DOHH2 (cell line): Measurements from ENCODE around the gene JUND.

Source experiments
- CTCF ChIP-seq: fragments of 200-600 bp; sonication (generic); IDR thresholded peaks from one replicate; pipeline ENCODE4 v1.5.1; 2014; ENCODE audit warnings: antibody characterized with exemption, mild to moderate bottlenecking, low read depth, low read length; ENCODE audit not compliant: poor library complexity, severe bottlenecking
- EZH2phosphoT487 ChIP-seq: fragments of 200-600 bp; sonication (generic); IDR thresholded peaks from 2 replicates; pipeline ENCODE4 v1.6.1; 2017; ENCODE audit warnings: borderline replicate concordance, mild to moderate bottlenecking, antibody characterized with exemption, low read length, moderate library complexity, mixed read lengths

- TF ChIP-seq CTCF (peak; percentile 55), EZH2phosphoT487 (no peak)
Measured at GRCh38 chr19:18278521-18279265, 2.7 kb downstream of the JUND start.
